Measurements from ENCODE around the gene CABLES1. TPM values are rescaled to one million over a fixed set of nuclear protein-coding genes. Genes with fewer than 3 reads are reported as not detected.

Gene CABLES1
- total RNA-seq, 1 donor from 2014 or later: 2.8 TPM

- DNase-seq: peak; percentile 62
Observed at GRCh38 chr18:23194997-23195957, 60.0 kb downstream of the CABLES1 start.

GRCh38 chr18:23196119-23197007, 61.1 kb downstream of the CABLES1 start:
- no peak for DNase-seq

DNA sequence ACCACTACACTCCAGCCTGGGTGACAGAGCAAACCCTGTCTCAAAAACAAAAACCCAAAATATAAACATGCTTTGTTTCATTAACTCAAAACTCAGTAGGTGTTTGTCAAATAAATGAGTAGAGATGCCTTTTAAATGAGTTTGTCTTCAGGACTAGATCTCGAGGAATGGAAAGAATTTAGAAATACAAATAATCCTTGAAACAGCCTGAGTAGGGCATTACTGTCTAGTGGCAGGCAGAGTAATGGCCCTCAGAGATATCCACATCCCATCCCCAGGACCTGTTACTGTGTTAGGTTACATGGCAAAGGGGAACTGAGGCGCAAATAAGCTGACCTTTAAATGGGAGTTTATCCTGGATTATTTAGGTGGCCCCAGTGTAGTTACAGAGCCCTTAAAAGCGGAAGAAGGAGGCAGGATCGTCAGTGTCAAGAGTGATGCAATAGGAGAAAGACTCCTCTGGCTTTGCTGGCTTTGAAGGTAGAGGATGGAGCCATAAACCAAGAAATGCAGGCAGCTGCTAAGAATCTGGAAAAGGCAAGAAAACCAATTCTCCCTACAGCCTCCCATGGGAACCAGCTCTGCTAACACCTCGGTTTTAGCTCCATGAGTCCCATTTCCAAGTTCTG, 63.0 kb downstream of the CABLES1 start:
- no peak for DNase-seq

DNA sequence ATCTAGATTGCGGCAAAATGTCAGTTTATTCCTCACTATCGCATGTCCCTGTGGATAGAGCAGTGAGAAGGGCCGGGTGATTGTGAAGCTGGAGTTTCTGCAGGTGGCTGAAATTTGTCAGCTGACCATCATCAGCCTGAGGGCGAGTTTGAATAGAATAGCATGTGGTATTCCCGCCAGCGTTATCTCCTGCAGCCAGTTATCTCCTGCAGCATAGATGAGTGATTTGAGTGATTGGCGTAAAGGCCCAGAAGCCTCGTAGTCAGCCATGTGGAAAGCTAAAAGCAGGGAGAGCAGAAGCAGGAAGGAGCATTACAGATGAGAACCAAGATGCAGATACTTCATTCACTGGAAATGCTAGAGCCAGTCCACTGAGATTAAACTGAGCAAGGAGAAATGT, 65.5 kb downstream of the CABLES1 start:
- no peak for DNase-seq

GRCh38 chr18:23201741-23202140, 66.5 kb downstream of the CABLES1 start:
- DNase-seq: no peak

DNA sequence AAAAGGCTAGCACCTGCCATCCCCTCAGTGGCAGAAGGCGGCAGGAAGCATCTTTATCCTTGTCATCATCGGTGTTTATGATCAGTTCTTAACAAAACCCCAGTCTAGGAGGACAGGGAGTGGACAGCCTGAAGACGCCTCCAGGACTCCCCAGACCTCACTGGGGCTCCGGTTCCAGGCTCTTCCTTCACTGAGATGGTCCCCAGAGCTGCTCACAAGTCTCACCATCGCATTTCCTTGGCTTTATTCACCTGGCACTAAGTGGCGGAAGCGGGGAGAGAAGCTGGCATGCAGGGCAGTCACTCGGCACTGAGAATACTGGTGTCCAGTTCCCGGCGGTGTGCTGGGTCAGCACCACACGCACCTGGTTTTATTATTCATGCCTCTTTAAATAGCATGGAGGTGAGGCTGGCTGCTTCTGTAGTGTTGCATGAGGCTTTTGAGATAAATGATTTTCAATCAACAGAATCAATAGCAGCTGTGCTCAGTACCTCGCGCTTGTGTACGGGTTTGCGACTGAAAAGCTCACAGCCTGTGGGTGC, 68.7 kb downstream of the CABLES1 start:
- no peak for DNase-seq

- no peak for DNase-seq
Observed at GRCh38 chr18:23204589-23205235, 69.4 kb downstream of the CABLES1 start.

DNA sequence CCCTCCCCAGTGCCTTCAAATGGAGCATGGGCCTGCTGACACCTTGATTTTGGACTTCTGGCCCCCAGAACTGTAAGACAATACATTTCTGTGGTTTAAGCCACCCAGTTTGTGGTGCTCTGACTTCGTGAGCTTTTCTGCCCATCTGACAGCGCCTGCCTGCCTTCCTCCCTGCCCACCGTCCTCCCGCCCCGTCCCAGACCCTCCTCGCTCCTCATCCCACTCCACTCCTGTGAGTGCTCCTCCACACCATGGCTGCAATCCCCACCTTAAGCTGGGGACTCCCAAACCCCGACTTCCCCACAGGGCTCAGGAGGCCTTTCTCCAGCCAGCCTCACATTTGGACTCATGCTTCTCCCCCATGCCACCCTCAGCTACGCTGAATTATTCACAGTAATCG, 70.7 kb downstream of the CABLES1 start:
- DNase-seq: no peak

DNA sequence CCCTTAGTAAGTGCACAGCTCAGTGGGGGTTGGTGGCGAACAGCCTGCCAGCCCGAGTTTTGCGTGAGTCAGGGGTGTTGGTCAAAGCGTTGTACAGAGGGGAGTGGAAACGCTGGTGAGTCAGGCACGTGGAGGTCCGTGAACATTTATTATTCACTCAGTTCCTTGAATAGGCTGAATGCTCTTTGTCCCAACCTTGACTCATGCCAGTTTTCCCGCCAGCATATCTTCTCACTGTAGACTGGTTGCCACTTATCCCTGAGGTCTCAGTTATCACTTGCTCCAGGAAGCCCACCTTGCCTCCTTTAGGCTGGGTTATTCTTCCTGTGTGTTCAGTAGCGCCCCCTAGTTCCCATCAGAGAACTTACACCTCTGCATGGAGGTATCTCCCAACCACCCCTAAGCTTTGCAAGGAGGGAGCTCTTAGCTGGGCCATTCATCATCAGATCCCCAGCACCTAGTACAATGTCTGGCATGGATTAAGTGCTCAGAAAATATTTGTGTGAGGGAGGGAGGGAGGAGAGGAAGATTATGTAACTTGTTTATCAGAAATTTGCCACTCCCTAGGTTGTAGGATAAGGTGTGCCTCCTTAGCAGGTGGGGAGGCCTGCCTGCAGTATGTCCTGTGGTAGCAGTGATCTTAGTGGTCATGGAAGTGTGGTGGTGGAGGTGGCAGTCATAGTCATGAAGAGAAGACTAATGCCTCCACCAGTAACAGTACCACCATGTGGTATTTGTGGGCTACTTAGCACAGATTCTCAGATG, 72.1 kb downstream of the CABLES1 start:
- DNase-seq: no peak

GRCh38 chr18:23207994-23208393, 72.7 kb downstream of the CABLES1 start:
- DNase-seq: no peak

DNA sequence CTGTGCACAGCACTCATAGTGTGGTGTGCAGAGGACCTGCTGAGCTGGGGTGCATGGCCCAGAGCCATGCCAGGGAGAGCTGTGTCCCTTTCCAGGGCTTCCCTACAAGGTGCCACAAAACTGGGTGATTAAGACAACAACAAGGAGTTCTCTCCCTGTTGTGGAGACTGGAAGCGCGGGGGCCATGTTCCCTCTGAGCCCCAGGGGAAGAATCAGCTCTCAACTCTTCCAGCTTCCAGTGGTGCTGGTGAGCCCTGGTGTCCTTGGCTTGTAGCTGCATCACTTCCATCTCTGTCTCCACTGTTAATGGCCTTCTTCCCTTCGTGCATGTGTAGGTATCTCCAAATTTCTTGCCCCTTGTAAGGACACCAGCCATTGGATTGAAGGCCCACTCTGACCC, 73.3 kb downstream of the CABLES1 start:
- no peak for DNase-seq

- DNase-seq: no peak
Observed at GRCh38 chr18:23209031-23209430, 73.7 kb downstream of the CABLES1 start.

GRCh38 chr18:23209796-23210195, 74.5 kb downstream of the CABLES1 start:
- DNase-seq: no peak

GRCh38 chr18:23210526-23210925, 75.2 kb downstream of the CABLES1 start:
- DNase-seq: no peak

DNA sequence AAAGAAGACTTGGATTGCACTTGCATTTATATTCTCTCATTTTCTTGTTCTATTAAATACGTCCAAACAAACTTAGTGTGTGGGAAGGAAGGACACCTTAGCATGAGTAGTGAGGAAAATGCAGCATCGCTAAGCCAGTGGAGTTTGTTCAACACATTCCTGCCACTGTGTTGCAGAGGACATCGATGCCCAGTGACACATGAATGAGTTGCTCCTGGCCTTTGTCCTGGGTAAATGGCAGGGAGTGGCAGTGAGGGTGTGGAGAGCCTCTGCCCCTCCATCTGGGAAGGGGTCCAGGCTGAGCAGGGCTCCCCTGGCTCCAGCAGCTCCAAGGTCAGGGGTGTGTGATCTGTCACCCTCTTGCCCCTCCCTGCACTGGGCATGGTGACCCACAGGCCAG, 75.9 kb downstream of the CABLES1 start:
- DNase-seq: no peak

- DNase-seq: peak; percentile 40
Observed at GRCh38 chr18:23212161-23212560, 76.9 kb downstream of the CABLES1 start.

GRCh38 chr18:23213200-23213599, 77.9 kb downstream of the CABLES1 start:
- no peak for DNase-seq

- DNase-seq: no peak
Observed at GRCh38 chr18:23217781-23218180, 82.5 kb downstream of the CABLES1 start.

GRCh38 chr18:23220355-23220754, 85.1 kb downstream of the CABLES1 start:
- DNase-seq: no peak

- no peak for DNase-seq
Observed at GRCh38 chr18:23223641-23224040, 88.4 kb downstream of the CABLES1 start.

- DNase-seq: peak; percentile 94
Observed at GRCh38 chr18:23225503-23225902, 90.2 kb downstream of the CABLES1 start.
